ENCODE results near the gene MAPK1IP1L. TPM values are rescaled to one million over a fixed set of nuclear protein-coding genes. Genes with fewer than 3 reads are reported as not detected.
A peak's percentile ranks its signal among the peaks of the same experiment; 100 is the strongest.

MAPK1IP1L gene
- total RNA-seq, 1 experiment from 2014 or later, result 14.8 TPM

- Histone ChIP-seq H3K27me3 (no peaks in the 10 kb centered on the region), H3K36me3 (no peaks in the 10 kb centered on the region), H3K9me3 (0 out of 2 replicates have a peak, but pooled peaks cover 3% of the 10 kb centered on the region), H3K4me3 (no peak overlapping the region)
- DNase-seq, result no peak
Measured at GRCh38 chr14:55103971-55104954, 52.8 kb downstream of the MAPK1IP1L start.

- Histone ChIP-seq H3K4me3 (no peak overlapping the region), H3K27me3 (no peaks in the 10 kb centered on the region), H3K9me3 (0 out of 2 replicates have a peak, but pooled peaks cover 3% of the 10 kb centered on the region), H3K36me3 (no peaks in the 10 kb centered on the region)
- no peak for DNase-seq
Measured at GRCh38 chr14:55105991-55106390, 54.5 kb downstream of the MAPK1IP1L start.

- peak; percentile 95 for DNase-seq
- Histone ChIP-seq H3K27me3 (no peaks in the 10 kb centered on the region), H3K36me3 (no peaks in the 10 kb centered on the region), H3K4me3 (no peak overlapping the region), H3K9me3 (0 out of 2 replicates have a peak, but pooled peaks cover 3% of the 10 kb centered on the region)
Measured at GRCh38 chr14:55107766-55108554, 56.5 kb downstream of the MAPK1IP1L start.

- Histone ChIP-seq H3K36me3 (no peaks in the 10 kb centered on the region), H3K9me3 (no peaks in the 10 kb centered on the region), H3K4me3 (no peak overlapping the region), H3K27me3 (no peaks in the 10 kb centered on the region)
- no peak for DNase-seq
Measured at GRCh38 chr14:55109836-55110235, 58.4 kb downstream of the MAPK1IP1L start.

- Histone ChIP-seq H3K27me3 (no peaks in the 10 kb centered on the region), H3K9me3 (no peaks in the 10 kb centered on the region), H3K36me3 (no peaks in the 10 kb centered on the region), H3K4me3 (no peak overlapping the region)
- no peak for DNase-seq
Measured at GRCh38 chr14:55111122-55111708, 59.8 kb downstream of the MAPK1IP1L start.

- DNase-seq, result no peak
- no peaks in the 10 kb centered on the region for H3K27me3 ChIP-seq
- H3K36me3 ChIP-seq, result no peaks in the 10 kb centered on the region
- no peaks in the 10 kb centered on the region for H3K9me3 ChIP-seq
- no peak overlapping the region for H3K4me3 ChIP-seq
Measured at GRCh38 chr14:55114720-55115119, 63.3 kb downstream of the MAPK1IP1L start.

GRCh38 chr14:55115460-55115859 lies 64.0 kb downstream of the MAPK1IP1L start:
- Histone ChIP-seq H3K4me3 (no peak overlapping the region), H3K9me3 (no peaks in the 10 kb centered on the region), H3K27me3 (no peaks in the 10 kb centered on the region), H3K36me3 (no peaks in the 10 kb centered on the region)
- no peak for DNase-seq

GRCh38 chr14:55115861-55116245 lies 64.4 kb downstream of the MAPK1IP1L start:
- no peaks in the 10 kb centered on the region for H3K36me3 ChIP-seq
- H3K4me3 ChIP-seq, result no peak overlapping the region
- no peaks in the 10 kb centered on the region for H3K27me3 ChIP-seq
- no peaks in the 10 kb centered on the region for H3K9me3 ChIP-seq
- no peak for DNase-seq

- Histone ChIP-seq H3K36me3 (no peaks in the 10 kb centered on the region), H3K27me3 (no peaks in the 10 kb centered on the region), H3K4me3 (no peak overlapping the region), H3K9me3 (no peaks in the 10 kb centered on the region)
- DNase-seq, result no peak
Measured at GRCh38 chr14:55116246-55117030, 65.0 kb downstream of the MAPK1IP1L start.

- no peaks in the 10 kb centered on the region for H3K36me3 ChIP-seq
- no peak for DNase-seq
- no peak overlapping the region for H3K4me3 ChIP-seq
- no peaks in the 10 kb centered on the region for H3K9me3 ChIP-seq
- H3K27me3 ChIP-seq, result no peaks in the 10 kb centered on the region
Measured at GRCh38 chr14:55117803-55118441, 66.5 kb downstream of the MAPK1IP1L start.

- Histone ChIP-seq H3K36me3 (no peaks in the 10 kb centered on the region), H3K27me3 (no peaks in the 10 kb centered on the region), H3K4me3 (no peak overlapping the region), H3K9me3 (no peaks in the 10 kb centered on the region)
- DNase-seq, result no peak
Measured at GRCh38 chr14:55118761-55119160, 67.3 kb downstream of the MAPK1IP1L start.

Other genes with a start within 250 kb of the MAPK1IP1L start
- 0.10 and 1.1 TPM in 2 replicates for gene GCH1, start 148.8 kb upstream of the MAPK1IP1L start, total RNA-seq (2014; rRNA removed; shearing (Covaris generic); ENCODE audit: low replicate concordance)
- gene WDHD1, start 24.5 kb upstream of the MAPK1IP1L start, total RNA-seq (2014; rRNA removed; shearing (Covaris generic); ENCODE audit: low replicate concordance), result 5.2 TPM in 2 replicates
- gene SOCS4, start 24.4 kb upstream of the MAPK1IP1L start, total RNA-seq (2014; rRNA removed; shearing (Covaris generic); ENCODE audit: low replicate concordance), result 3.8 and 9.0 TPM in 2 replicates
- gene LGALS3, start 77.6 kb downstream of the MAPK1IP1L start, total RNA-seq (2014; rRNA removed; shearing (Covaris generic); ENCODE audit: low replicate concordance), result 90.5 and 117 TPM in 2 replicates
- gene DLGAP5, start 139.9 kb downstream of the MAPK1IP1L start, total RNA-seq (2014; rRNA removed; shearing (Covaris generic); ENCODE audit: low replicate concordance), result 27.6 and 41.4 TPM in 2 replicates
- gene FBXO34, start 219.8 kb downstream of the MAPK1IP1L start, total RNA-seq (2014; rRNA removed; shearing (Covaris generic); ENCODE audit: low replicate concordance), result 12.9 and 28.0 TPM in 2 replicates